SK-N-SH treated with all-trans-retinoic acid at 6 μM for 48 hours (cell line): ENCODE data around the gene STAB2.
"Not testable (repeated sequence)": the region's sequence is repeated elsewhere in the genome, so short reads cannot be mapped to it uniquely, and the experiment has no call there.

Source experiments
- ATAC-seq: fragments of 200-7000 bp; cut with Tn5 transposase; 3 replicates; pipeline ENCODE4 v1.9.1; 2020; ENCODE audit warnings: mild to moderate bottlenecking, moderate library complexity
- ARNTL ChIP-seq: fragments of 450-650 bp; formaldehyde crosslinking; IDR thresholded peaks from 2 replicates; pipeline ENCODE4 v1.5.0; 2020; ENCODE audit warnings: low read depth, mild to moderate bottlenecking, moderate library complexity, borderline replicate concordance
- BACH2 ChIP-seq: fragments of 250-450 bp; sonication (Bioruptor Pico); IDR thresholded peaks from 2 replicates; pipeline ENCODE4 v1.9.0; 2021; ENCODE audit warnings: mild to moderate bottlenecking, borderline replicate concordance
- CSDC2 ChIP-seq: fragments of 250-450 bp; sonication (Bioruptor Pico); IDR thresholded peaks from 2 replicates; pipeline ENCODE4 v1.5.0; 2020; ENCODE audit warnings: mild to moderate bottlenecking, moderate library complexity
- ESRRG ChIP-seq: fragments of 250-450 bp; sonication (Bioruptor Pico); IDR thresholded peaks from 2 replicates; pipeline ENCODE4 v1.6.1; 2021; ENCODE audit warnings: mild to moderate bottlenecking
- GLIS3 ChIP-seq: fragments of 250-450 bp; sonication (Bioruptor Pico); IDR thresholded peaks from 2 replicates; pipeline ENCODE4 v1.5.0; 2020; ENCODE audit warnings: mild to moderate bottlenecking, moderate library complexity
- OSR1 ChIP-seq: fragments of 250-450 bp; sonication (Bioruptor Pico); IDR thresholded peaks from 2 replicates; pipeline ENCODE4 v1.8.0; 2022; ENCODE audit warnings: moderate library complexity, mild to moderate bottlenecking, inconsistent platforms
- PPARA ChIP-seq: fragments of 250-450 bp; sonication (Bioruptor Pico); IDR thresholded peaks from 2 replicates; pipeline ENCODE4 v1.5.0; 2020; ENCODE audit warnings: mild to moderate bottlenecking, borderline replicate concordance
- SNAI2 ChIP-seq: fragments of 250-450 bp; sonication (Bioruptor Pico); IDR thresholded peaks from 2 replicates; pipeline ENCODE4 v1.5.0; 2020; ENCODE audit warnings: mild to moderate bottlenecking, moderate library complexity
- TCF4 ChIP-seq: fragments of 250-450 bp; sonication (Bioruptor Pico); IDR thresholded peaks from 2 replicates; pipeline ENCODE4 v1.8.0; 2021; ENCODE audit warnings: mild to moderate bottlenecking, moderate library complexity, borderline replicate concordance
- TOX ChIP-seq: fragments of 250-450 bp; sonication (Bioruptor Pico); IDR thresholded peaks from 2 replicates; pipeline ENCODE4 v1.8.0; 2021; ENCODE audit warnings: mild to moderate bottlenecking, moderate library complexity, borderline replicate concordance
- ZC3H10 ChIP-seq: fragments of 250-450 bp; sonication (Bioruptor Pico); IDR thresholded peaks from 2 replicates; pipeline ENCODE4 v1.5.1; 2021; ENCODE audit warnings: mild to moderate bottlenecking, moderate library complexity
- ZFP3 ChIP-seq: fragments of 250-450 bp; sonication (Bioruptor Pico); IDR thresholded peaks from 2 replicates; pipeline ENCODE4 v1.5.0; 2020; ENCODE audit warnings: mild to moderate bottlenecking, moderate library complexity
- ZFP30 ChIP-seq: fragments of 450-650 bp; formaldehyde crosslinking; IDR thresholded peaks from 2 replicates; pipeline ENCODE4 v1.5.0; 2022; ENCODE audit warnings: mild to moderate bottlenecking, moderate library complexity
- ZNF565 ChIP-seq: fragments of 450-650 bp; formaldehyde crosslinking; conservative IDR thresholded peaks from 2 replicates; pipeline ENCODE4 v1.5.0; 2020; ENCODE audit warnings: low read depth, mild to moderate bottlenecking, moderate library complexity
- ZNF70 ChIP-seq: fragments of 450-650 bp; formaldehyde crosslinking; IDR thresholded peaks from 2 replicates; pipeline ENCODE4 v1.5.0; 2020; ENCODE audit warnings: mild to moderate bottlenecking, moderate library complexity
- ZNF8 ChIP-seq: fragments of 450-650 bp; formaldehyde crosslinking; IDR thresholded peaks from 2 replicates; pipeline ENCODE4 v1.5.0; 2020; ENCODE audit warnings: mild to moderate bottlenecking, moderate library complexity
- TF ChIP-seq, protein P1 (sequence below): fragments of 250-450 bp; sonication (Bioruptor Pico); IDR thresholded peaks from 2 replicates; pipeline ENCODE4 v1.5.0; 2020; ENCODE audit warnings: mild to moderate bottlenecking, moderate library complexity
- TF ChIP-seq, protein P2 (sequence below): fragments of 250-450 bp; sonication (Bioruptor Pico); IDR thresholded peaks from 2 replicates; pipeline ENCODE4 v1.5.1; 2021; ENCODE audit warnings: mild to moderate bottlenecking, moderate library complexity
- TF ChIP-seq, protein P3 (sequence below): fragments of 250-450 bp; sonication (Bioruptor Pico); IDR thresholded peaks from 2 replicates; pipeline ENCODE4 v1.8.0; 2021; ENCODE audit warnings: low read depth, mild to moderate bottlenecking, moderate library complexity, borderline replicate concordance
- TF ChIP-seq, protein P4 (sequence below): fragments of 250-450 bp; sonication (Bioruptor Pico); IDR thresholded peaks from 2 replicates; pipeline ENCODE4 v1.8.0; 2020; ENCODE audit warnings: mild to moderate bottlenecking, moderate library complexity, borderline replicate concordance
- TF ChIP-seq, protein P5 (sequence below): fragments of 250-450 bp; sonication (Bioruptor Pico); IDR thresholded peaks from 2 replicates; pipeline ENCODE4 v1.5.1; 2020; ENCODE audit warnings: low read depth, mild to moderate bottlenecking, moderate library complexity

Gene STAB2

DNA sequence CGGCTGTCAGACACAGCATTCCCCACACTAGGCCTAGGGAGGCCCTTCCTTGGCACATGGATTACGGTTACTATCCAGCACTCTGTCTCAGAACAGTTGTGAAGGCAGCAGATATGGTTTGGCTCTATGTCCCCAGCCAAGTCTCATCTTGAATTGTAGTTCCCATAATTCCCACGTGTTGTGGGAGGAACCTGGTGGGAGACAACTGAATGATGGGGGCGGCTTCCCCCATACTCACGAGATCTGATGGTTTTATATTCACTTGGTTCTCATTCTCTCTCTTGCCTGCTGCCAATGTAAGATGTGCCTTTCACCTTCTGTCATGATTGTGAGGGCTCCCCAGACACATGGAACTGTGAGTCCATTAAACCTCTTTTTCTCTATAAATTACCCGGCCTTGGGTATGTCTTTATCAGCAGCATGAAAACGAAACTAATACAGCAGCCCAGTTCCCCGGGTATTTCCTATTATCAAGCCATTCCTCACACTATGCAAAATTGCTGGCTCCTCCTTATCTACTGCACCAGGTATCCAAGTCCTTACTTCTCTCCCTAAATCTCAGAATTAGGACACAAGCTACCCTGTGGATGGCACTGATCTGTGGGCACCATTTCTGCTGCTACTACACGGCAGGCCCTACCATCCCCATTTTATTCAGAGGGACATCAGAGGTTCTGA, 220.6 kb downstream of the STAB2 start:
- no peak for ATAC-seq
- TF ChIP-seq ZNF70 (no peak), SNAI2 (no peak), ARNTL (CRISPR knock-in tag) (no peak), ZFP30 (CRISPR knock-in tag) (no peak), TCF4 (CRISPR knock-in tag) (no peak), ZFP3 (CRISPR knock-in tag) (no peak), OSR1 (no peak)

DNA sequence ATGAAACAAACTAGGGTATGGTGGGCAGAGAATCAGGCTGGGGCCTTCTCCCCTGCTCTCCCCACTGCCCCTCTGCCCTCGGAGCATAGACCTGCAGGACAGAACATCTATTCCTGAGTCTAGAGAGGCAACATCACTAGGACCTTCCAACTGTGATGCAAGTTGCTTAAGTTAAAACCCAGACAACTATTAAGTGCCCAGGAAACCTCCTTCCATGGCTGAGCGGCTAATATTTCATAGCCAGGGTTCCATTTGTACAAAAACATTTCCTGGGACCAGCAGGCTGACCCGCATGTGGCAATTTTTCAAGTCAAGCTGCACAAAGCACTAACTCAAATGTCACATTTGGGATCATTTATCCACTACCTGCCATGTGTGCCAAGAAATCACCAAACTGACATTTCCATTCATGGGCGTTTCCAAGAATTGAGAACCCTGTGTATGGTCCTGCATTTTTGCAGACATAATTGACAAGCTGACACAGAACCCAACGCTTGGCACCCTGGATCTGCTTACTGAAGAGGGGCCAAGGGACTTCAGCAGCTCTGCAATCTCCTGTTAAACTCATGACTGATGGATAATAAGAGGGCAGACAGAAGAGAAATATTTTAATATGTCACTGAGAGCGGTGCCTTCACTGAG, 221.3 kb downstream of the STAB2 start:
- TF ChIP-seq TOX (CRISPR knock-in tag), result no peak
- no peak for TF ChIP-seq TCF4 (CRISPR knock-in tag)
- no peak for TF ChIP-seq GLIS3 (CRISPR knock-in tag)
- no peak for TF ChIP-seq ZFP3 (CRISPR knock-in tag)
- no peak for TF ChIP-seq BACH2 (CRISPR knock-in tag)
- no peak for TF ChIP-seq PPARA (CRISPR knock-in tag)
- TF ChIP-seq, protein P1, sequence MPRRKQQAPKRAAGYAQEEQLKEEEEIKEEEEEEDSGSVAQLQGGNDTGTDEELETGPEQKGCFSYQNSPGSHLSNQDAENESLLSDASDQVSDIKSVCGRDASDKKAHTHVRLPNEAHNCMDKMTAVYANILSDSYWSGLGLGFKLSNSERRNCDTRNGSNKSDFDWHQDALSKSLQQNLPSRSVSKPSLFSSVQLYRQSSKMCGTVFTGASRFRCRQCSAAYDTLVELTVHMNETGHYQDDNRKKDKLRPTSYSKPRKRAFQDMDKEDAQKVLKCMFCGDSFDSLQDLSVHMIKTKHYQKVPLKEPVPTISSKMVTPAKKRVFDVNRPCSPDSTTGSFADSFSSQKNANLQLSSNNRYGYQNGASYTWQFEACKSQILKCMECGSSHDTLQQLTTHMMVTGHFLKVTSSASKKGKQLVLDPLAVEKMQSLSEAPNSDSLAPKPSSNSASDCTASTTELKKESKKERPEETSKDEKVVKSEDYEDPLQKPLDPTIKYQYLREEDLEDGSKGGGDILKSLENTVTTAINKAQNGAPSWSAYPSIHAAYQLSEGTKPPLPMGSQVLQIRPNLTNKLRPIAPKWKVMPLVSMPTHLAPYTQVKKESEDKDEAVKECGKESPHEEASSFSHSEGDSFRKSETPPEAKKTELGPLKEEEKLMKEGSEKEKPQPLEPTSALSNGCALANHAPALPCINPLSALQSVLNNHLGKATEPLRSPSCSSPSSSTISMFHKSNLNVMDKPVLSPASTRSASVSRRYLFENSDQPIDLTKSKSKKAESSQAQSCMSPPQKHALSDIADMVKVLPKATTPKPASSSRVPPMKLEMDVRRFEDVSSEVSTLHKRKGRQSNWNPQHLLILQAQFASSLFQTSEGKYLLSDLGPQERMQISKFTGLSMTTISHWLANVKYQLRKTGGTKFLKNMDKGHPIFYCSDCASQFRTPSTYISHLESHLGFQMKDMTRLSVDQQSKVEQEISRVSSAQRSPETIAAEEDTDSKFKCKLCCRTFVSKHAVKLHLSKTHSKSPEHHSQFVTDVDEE (CRISPR knock-in tag), result no peak
- TF ChIP-seq ZFP30 (CRISPR knock-in tag), result no peak
- TF ChIP-seq, protein P2, sequence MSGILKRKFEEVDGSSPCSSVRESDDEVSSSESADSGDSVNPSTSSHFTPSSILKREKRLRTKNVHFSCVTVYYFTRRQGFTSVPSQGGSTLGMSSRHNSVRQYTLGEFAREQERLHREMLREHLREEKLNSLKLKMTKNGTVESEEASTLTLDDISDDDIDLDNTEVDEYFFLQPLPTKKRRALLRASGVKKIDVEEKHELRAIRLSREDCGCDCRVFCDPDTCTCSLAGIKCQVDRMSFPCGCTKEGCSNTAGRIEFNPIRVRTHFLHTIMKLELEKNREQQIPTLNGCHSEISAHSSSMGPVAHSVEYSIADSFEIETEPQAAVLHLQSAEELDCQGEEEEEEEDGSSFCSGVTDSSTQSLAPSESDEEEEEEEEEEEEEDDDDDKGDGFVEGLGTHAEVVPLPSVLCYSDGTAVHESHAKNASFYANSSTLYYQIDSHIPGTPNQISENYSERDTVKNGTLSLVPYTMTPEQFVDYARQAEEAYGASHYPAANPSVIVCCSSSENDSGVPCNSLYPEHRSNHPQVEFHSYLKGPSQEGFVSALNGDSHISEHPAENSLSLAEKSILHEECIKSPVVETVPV (CRISPR knock-in tag), result no peak
- no peak for TF ChIP-seq ARNTL (CRISPR knock-in tag)
- no peak for TF ChIP-seq ESRRG (CRISPR knock-in tag)
- no peak for TF ChIP-seq ZNF565
- TF ChIP-seq ZC3H10 (CRISPR knock-in tag), result no peak
- TF ChIP-seq, protein P3, sequence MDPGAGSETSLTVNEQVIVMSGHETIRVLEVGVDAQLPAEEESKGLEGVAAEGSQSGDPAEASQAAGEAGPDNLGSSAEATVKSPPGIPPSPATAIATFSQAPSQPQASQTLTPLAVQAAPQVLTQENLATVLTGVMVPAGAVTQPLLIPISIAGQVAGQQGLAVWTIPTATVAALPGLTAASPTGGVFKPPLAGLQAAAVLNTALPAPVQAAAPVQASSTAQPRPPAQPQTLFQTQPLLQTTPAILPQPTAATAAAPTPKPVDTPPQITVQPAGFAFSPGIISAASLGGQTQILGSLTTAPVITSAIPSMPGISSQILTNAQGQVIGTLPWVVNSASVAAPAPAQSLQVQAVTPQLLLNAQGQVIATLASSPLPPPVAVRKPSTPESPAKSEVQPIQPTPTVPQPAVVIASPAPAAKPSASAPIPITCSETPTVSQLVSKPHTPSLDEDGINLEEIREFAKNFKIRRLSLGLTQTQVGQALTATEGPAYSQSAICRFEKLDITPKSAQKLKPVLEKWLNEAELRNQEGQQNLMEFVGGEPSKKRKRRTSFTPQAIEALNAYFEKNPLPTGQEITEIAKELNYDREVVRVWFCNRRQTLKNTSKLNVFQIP, result no peak
- no peak for ATAC-seq

DNA sequence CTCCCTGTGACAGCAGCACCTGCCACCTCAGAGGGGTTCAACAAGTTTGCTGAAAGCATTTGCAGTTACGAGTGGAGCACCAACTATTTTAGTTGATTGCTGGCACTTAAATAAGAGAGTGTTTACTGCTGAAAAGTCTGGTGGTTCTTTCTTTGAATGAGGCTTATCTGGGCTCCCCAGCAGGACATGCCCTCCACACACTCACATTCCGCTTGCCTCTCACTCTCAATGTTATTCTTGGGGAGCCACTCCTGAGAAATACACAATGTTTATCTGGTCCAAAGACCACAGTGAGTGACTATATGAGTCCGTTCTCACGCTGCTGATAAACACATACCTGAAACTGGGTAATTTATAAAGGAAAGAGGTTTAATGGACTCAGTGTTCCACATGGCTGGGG, 222.1 kb downstream of the STAB2 start:
- ATAC-seq, result no peak
- TF ChIP-seq BACH2 (CRISPR knock-in tag) (no peak), ARNTL (CRISPR knock-in tag) (no peak), PPARA (CRISPR knock-in tag) (no peak), CSDC2 (CRISPR knock-in tag) (no peak), OSR1 (no peak), TOX (CRISPR knock-in tag) (no peak), ZNF8 (no peak), GLIS3 (CRISPR knock-in tag) (no peak), ZFP30 (CRISPR knock-in tag) (no peak), ZC3H10 (CRISPR knock-in tag) (no peak), ZFP3 (CRISPR knock-in tag) (no peak), ESRRG (CRISPR knock-in tag) (no peak)
- TF ChIP-seq, protein P4, sequence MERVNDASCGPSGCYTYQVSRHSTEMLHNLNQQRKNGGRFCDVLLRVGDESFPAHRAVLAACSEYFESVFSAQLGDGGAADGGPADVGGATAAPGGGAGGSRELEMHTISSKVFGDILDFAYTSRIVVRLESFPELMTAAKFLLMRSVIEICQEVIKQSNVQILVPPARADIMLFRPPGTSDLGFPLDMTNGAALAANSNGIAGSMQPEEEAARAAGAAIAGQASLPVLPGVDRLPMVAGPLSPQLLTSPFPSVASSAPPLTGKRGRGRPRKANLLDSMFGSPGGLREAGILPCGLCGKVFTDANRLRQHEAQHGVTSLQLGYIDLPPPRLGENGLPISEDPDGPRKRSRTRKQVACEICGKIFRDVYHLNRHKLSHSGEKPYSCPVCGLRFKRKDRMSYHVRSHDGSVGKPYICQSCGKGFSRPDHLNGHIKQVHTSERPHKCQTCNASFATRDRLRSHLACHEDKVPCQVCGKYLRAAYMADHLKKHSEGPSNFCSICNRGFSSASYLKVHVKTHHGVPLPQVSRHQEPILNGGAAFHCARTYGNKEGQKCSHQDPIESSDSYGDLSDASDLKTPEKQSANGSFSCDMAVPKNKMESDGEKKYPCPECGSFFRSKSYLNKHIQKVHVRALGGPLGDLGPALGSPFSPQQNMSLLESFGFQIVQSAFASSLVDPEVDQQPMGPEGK (CRISPR knock-in tag), result no peak
- TF ChIP-seq, protein P5, sequence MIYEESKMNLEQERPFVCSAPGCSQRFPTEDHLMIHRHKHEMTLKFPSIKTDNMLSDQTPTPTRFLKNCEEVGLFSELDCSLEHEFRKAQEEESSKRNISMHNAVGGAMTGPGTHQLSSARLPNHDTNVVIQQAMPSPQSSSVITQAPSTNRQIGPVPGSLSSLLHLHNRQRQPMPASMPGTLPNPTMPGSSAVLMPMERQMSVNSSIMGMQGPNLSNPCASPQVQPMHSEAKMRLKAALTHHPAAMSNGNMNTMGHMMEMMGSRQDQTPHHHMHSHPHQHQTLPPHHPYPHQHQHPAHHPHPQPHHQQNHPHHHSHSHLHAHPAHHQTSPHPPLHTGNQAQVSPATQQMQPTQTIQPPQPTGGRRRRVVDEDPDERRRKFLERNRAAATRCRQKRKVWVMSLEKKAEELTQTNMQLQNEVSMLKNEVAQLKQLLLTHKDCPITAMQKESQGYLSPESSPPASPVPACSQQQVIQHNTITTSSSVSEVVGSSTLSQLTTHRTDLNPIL (CRISPR knock-in tag), result no peak
- TF ChIP-seq, protein P2 (CRISPR knock-in tag), result no peak
- TF ChIP-seq, protein P3, result no peak
- TF ChIP-seq, all 23 proteins: peak for 0

DNA sequence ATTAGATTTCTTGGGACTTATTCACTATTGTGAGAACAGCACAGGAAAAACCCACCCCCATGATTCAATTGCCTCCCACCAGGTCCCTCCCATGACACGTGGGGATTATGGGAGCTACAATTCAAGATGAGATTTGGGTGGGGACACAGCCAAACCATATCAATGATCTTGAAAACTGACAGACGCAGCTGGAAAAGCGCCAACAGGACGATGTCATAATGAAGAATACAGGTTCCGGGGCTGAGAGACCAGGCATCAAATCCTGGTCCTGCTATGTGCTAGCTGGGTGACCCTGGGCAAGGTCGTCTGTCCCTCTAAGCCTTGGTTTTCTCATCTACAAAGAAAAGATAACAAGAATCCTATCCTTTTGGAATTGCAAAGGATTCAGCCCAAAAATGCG, 222.6 kb downstream of the STAB2 start:
- not testable (repeated sequence) for ATAC-seq
